Measurements from ENCODE around the gene KMO. TPM values are rescaled to one million over a fixed set of nuclear protein-coding genes. Genes with fewer than 3 reads are reported as not detected.

Gene KMO
- total RNA-seq, 1 experiment from 2014 or later, result 0.29 TPM

DNA sequence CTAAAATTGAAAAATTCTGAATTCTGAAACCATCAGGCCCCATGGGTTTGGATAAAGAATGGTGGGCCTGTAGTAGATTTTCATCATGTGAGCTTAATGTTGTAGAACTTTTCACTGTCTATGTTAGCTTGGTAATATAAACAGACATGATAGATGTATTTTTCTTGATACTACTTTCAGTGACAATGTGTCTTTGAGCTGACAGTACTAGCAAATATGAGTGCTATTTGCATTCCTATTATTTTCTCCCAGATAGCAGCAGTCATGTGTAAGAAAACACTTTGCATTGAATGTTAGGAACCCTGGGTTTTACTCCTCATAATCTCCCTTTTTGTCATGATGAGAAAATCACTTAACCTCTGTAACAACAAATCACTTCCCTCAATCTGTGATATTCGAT, 18.1 kb downstream of the KMO start:
- TF ChIP-seq, protein P1, sequence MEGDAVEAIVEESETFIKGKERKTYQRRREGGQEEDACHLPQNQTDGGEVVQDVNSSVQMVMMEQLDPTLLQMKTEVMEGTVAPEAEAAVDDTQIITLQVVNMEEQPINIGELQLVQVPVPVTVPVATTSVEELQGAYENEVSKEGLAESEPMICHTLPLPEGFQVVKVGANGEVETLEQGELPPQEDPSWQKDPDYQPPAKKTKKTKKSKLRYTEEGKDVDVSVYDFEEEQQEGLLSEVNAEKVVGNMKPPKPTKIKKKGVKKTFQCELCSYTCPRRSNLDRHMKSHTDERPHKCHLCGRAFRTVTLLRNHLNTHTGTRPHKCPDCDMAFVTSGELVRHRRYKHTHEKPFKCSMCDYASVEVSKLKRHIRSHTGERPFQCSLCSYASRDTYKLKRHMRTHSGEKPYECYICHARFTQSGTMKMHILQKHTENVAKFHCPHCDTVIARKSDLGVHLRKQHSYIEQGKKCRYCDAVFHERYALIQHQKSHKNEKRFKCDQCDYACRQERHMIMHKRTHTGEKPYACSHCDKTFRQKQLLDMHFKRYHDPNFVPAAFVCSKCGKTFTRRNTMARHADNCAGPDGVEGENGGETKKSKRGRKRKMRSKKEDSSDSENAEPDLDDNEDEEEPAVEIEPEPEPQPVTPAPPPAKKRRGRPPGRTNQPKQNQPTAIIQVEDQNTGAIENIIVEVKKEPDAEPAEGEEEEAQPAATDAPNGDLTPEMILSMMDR (conservative IDR thresholded peaks at IDR 0.05; ENCODE audit: low read depth, low read length), result no peak
- TF ChIP-seq EZH2 (IDR thresholded peaks at IDR 0.05; ENCODE audit: low read length, unreplicated experiment) (no peak), EZH2phosphoT487 (IDR thresholded peaks at IDR 0.05; ENCODE audit: borderline replicate concordance, low read length) (no peak)
- Histone ChIP-seq H3K27ac (ENCODE audit: low read length) (no peak overlapping the region), H3K36me3 (ENCODE audit: low read depth, low read length) (no peaks in the 10 kb centered on the region), H3K4me3 (ENCODE audit: low read length) (no peak overlapping the region), H4K20me1 (ENCODE audit: low read length) (no peaks in the 10 kb centered on the region), H3K9me3 (ENCODE audit: low read length) (no peaks in the 10 kb centered on the region), H3F3A (ENCODE audit: low read length, unreplicated experiment) (no peaks in the 10 kb centered on the region), H3K27me3 (ENCODE audit: low read length) (no peaks in the 10 kb centered on the region), H3K79me2 (ENCODE audit: low read length) (no peaks in the 10 kb centered on the region), H3K9me2 (replicated peaks; ENCODE audit: low read length) (no peaks in the 10 kb centered on the region), H3K4me2 (ENCODE audit: low read length) (no peak overlapping the region), H2AFZ (ENCODE audit: low read length) (no peak overlapping the region), H3K9ac (ENCODE audit: low read length) (no peak overlapping the region), H3K4me1 (ENCODE audit: insufficient read depth, low read length) (no peaks in the 10 kb centered on the region)
- ATAC-seq, result no peak
- no TSS peak for BruUV-seq (replicated peaks)
- intact Hi-C loops (cut with micrococcal nuclease), result no loop called here
- CTCF ChIA-PET, result no interaction called here
- no peak for DNase-seq
- POLR2A ChIA-PET (ENCODE audit: unreplicated experiment), result no interaction called here

DNA sequence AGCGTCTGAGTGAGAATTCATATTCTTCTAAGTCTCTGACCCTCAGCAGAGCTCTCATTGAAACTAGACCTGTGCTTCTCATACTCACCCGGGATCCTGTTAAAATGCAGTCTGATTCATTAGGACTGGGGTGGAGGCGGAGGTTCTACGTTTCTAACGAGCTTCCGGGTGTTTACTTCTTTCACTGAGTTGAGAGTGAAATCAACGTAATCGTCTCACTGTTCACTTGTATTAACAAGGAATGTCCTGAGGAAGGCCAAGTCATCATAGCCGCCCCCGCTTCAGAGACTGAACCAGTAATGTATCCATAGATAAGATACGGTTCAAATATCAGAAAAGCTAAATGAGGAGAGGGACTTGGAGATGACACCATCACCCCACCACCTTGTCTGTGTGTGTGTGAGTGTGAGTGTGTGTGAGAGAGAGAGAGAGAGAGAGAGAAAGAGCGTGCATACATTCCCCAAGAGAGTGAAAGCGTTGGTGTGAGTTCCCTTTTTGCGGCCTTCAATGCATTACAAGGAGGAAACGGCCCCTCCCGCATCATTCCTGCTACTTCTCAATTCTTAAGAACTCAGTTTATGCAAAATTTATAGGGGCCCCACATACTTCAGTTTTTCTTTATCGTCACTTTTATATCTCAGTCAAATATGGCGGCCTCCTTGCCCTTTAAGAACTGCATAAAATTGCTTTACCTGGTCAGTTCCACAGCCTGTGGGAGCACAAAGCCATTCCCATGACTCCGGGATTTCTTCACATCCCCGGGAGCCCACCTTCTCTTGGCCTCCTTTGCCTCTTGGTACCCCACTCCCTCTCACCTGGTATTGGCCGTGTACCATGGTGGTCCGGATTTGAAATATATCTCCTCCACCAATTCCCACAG, 19.8 kb downstream of the KMO start:
- Histone ChIP-seq H3K9me3 (ENCODE audit: low read length) (no peaks in the 10 kb centered on the region), H3K27me3 (ENCODE audit: low read length) (no peaks in the 10 kb centered on the region), H3K9ac (ENCODE audit: low read length) (no peak overlapping the region), H3K27ac (ENCODE audit: low read length) (no peak overlapping the region), H4K20me1 (ENCODE audit: low read length) (no peaks in the 10 kb centered on the region), H2AFZ (ENCODE audit: low read length) (no peak overlapping the region), H3K9me2 (replicated peaks; ENCODE audit: low read length) (no peaks in the 10 kb centered on the region), H3K4me3 (ENCODE audit: low read length) (no peak overlapping the region), H3K36me3 (ENCODE audit: low read depth, low read length) (no peaks in the 10 kb centered on the region), H3K79me2 (ENCODE audit: low read length) (no peaks in the 10 kb centered on the region), H3F3A (ENCODE audit: low read length, unreplicated experiment) (no peaks in the 10 kb centered on the region), H3K4me2 (ENCODE audit: low read length) (no peak overlapping the region), H3K4me1 (ENCODE audit: insufficient read depth, low read length) (no peaks in the 10 kb centered on the region)
- ChIA-PET CTCF (no interaction called here), POLR2A (ENCODE audit: unreplicated experiment) (no interaction called here)
- intact Hi-C loops (cut with micrococcal nuclease), result no loop called here
- ATAC-seq (no peak), DNase-seq (no peak)
- BruUV-seq (replicated peaks), result no TSS peak
- no peak for TF ChIP-seq EZH2phosphoT487 (IDR thresholded peaks at IDR 0.05; ENCODE audit: borderline replicate concordance, low read length)
- TF ChIP-seq, protein P1 (conservative IDR thresholded peaks at IDR 0.05; ENCODE audit: low read depth, low read length), result no peak

DNA sequence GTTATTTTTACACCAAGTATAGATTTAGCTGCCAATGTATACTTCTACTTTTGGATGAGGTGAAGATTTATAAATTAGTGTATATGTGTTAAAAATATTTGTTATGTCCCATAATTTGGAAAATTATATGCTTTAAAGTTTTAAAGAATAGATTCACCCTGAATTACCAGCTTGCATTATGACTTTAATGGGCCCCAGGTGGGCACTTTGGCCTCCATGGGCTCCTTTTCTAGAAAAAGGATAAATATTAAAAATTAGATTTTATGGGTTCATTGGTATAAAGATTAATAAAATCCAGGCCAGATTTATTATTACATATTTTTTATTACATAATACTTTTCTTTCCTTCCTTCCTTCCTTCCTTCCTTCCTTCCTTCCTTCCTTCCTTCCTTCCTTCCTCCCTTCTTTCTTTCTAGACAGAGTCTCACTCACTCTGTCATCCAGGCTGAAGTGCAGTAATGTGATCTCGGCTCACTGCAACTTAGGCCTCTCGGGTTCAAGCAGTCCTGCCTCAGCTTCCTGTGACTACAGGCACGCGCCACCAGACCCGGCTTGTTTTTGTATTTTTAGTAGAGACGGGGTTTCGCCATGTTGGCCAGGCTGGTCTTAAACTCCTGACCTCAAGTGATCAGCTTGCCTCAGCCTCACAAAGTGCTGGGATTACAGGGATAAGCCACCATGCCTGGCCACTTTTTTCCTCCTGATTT, 21.9 kb downstream of the KMO start:
- no TSS peak for BruUV-seq (replicated peaks)
- no peaks in the 10 kb centered on the region for H3K9me2 ChIP-seq (replicated peaks; ENCODE audit: low read length)
- DNase-seq (no peak), ATAC-seq (no peak)
- H3K4me1 ChIP-seq (ENCODE audit: insufficient read depth, low read length), result peaks cover 10% of the 10 kb centered on the region; the same call in 1 of the 2 replicates
- H3K27me3 ChIP-seq (ENCODE audit: low read length), result no peaks in the 10 kb centered on the region
- H3K79me2 ChIP-seq (ENCODE audit: low read length), result no peaks in the 10 kb centered on the region
- H3K9ac ChIP-seq (ENCODE audit: low read length), result no peak overlapping the region
- no peak overlapping the region for H3K27ac ChIP-seq (ENCODE audit: low read length)
- H3K4me3 ChIP-seq (ENCODE audit: low read length), result no peak overlapping the region
- H3F3A ChIP-seq (ENCODE audit: low read length, unreplicated experiment), result no peaks in the 10 kb centered on the region
- no peaks in the 10 kb centered on the region for H4K20me1 ChIP-seq (ENCODE audit: low read length)
- H3K36me3 ChIP-seq (ENCODE audit: low read depth, low read length), result no peaks in the 10 kb centered on the region
- no peak overlapping the region for H3K4me2 ChIP-seq (ENCODE audit: low read length)
- intact Hi-C loops (cut with micrococcal nuclease), result no loop called here
- ChIA-PET POLR2A (ENCODE audit: unreplicated experiment) (no interaction called here), CTCF (no interaction called here)
- TF ChIP-seq EZH2 (IDR thresholded peaks at IDR 0.05; ENCODE audit: low read length, unreplicated experiment) (no peak), EZH2phosphoT487 (IDR thresholded peaks at IDR 0.05; ENCODE audit: borderline replicate concordance, low read length) (no peak)
- TF ChIP-seq, protein P1 (conservative IDR thresholded peaks at IDR 0.05; ENCODE audit: low read depth, low read length), result no peak
- H2AFZ ChIP-seq (ENCODE audit: low read length), result no peak overlapping the region
- H3K9me3 ChIP-seq (ENCODE audit: low read length), result no peaks in the 10 kb centered on the region
